ENCODE measurements around the gene OR1F1. TPM values are rescaled to one million over a fixed set of nuclear protein-coding genes. Genes with fewer than 3 reads are reported as not detected.
A peak's percentile ranks its signal among the peaks of the same experiment; 100 is the strongest.

Gene OR1F1
- total and polyA plus RNA-seq, 9 of the 15 experiments (the other 6 are each of a cell fraction or from before 2014, with no cell fraction given), result 0.15 to 0.61 (median 0.35) TPM; not detected in 3

DNA sequence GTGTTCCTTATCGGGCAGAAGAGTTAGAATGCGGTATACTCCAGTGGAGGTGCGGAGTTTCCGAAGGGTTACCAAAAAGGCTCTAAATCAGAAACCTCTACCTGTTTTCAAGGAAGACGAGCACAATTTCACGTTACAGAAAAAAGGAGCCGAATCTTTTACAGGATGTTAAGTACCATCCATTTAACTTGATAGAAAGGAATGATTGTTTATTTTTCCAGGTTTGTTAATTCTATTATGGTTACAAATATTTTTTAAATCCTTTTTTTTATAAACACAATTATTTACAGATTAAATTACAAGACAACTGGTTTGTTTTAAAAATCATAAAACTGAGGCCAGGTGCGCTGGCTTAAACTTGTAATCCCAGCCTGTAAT, 35.0 kb upstream of the OR1F1 start (continued):
- TF ChIP-seq TOE1 (IDR thresholded peaks at IDR 0.05; ENCODE audit: borderline replicate concordance) (no peak), TOE1 (CRISPR knock-in tag; IDR thresholded peaks at IDR 0.05; ENCODE audit: borderline replicate concordance, low read depth) (no peak; the same call in 1 of the 2 replicates), NFE2L1 (tag; IDR thresholded peaks at IDR 0.05; ENCODE audit: borderline replicate concordance, low read depth) (no peak), CBX2 (IDR thresholded peaks at IDR 0.05; ENCODE audit: insufficient read depth, low read length, poor library complexity, severe bottlenecking) (no peak), IRF2 (CRISPR knock-in tag; IDR thresholded peaks at IDR 0.05) (no peak), ESRRA (IDR thresholded peaks at IDR 0.05; ENCODE audit: borderline replicate concordance, low read depth) (no peak), SMARCB1 (IDR thresholded peaks at IDR 0.05; ENCODE audit: insufficient read length, low read depth) (no peak), ZNF77 (CRISPR knock-in tag; IDR thresholded peaks at IDR 0.05) (0 out of 2 replicates have a peak, but pooled peaks have one; percentile 23), NFYB (IDR thresholded peaks at IDR 0.05; ENCODE audit: extremely low read depth, insufficient read length) (no peak), MEF2A (IDR thresholded peaks at IDR 0.05; ENCODE audit: control insufficient read depth, low read depth, low read length) (no peak; the same call in 1 of the 2 replicates), FOSL1 (tag; conservative IDR thresholded peaks at IDR 0.05) (no peak), ZNF133 (CRISPR knock-in tag; IDR thresholded peaks at IDR 0.05) (no peak)
- TF ChIP-seq, protein P1, sequence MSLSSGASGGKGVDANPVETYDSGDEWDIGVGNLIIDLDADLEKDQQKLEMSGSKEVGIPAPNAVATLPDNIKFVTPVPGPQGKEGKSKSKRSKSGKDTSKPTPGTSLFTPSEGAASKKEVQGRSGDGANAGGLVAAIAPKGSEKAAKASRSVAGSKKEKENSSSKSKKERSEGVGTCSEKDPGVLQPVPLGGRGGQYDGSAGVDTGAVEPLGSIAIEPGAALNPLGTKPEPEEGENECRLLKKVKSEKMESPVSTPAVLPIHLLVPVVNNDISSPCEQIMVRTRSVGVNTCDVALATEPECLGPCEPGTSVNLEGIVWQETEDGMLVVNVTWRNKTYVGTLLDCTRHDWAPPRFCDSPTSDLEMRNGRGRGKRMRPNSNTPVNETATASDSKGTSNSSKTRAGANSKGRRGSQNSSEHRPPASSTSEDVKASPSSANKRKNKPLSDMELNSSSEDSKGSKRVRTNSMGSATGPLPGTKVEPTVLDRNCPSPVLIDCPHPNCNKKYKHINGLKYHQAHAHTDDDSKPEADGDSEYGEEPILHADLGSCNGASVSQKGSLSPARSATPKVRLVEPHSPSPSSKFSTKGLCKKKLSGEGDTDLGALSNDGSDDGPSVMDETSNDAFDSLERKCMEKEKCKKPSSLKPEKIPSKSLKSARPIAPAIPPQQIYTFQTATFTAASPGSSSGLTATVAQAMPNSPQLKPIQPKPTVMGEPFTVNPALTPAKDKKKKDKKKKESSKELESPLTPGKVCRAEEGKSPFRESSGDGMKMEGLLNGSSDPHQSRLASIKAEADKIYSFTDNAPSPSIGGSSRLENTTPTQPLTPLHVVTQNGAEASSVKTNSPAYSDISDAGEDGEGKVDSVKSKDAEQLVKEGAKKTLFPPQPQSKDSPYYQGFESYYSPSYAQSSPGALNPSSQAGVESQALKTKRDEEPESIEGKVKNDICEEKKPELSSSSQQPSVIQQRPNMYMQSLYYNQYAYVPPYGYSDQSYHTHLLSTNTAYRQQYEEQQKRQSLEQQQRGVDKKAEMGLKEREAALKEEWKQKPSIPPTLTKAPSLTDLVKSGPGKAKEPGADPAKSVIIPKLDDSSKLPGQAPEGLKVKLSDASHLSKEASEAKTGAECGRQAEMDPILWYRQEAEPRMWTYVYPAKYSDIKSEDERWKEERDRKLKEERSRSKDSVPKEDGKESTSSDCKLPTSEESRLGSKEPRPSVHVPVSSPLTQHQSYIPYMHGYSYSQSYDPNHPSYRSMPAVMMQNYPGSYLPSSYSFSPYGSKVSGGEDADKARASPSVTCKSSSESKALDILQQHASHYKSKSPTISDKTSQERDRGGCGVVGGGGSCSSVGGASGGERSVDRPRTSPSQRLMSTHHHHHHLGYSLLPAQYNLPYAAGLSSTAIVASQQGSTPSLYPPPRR (CRISPR knock-in tag; IDR thresholded peaks at IDR 0.05; ENCODE audit: borderline replicate concordance), result no peak
- TF ChIP-seq, protein P2, sequence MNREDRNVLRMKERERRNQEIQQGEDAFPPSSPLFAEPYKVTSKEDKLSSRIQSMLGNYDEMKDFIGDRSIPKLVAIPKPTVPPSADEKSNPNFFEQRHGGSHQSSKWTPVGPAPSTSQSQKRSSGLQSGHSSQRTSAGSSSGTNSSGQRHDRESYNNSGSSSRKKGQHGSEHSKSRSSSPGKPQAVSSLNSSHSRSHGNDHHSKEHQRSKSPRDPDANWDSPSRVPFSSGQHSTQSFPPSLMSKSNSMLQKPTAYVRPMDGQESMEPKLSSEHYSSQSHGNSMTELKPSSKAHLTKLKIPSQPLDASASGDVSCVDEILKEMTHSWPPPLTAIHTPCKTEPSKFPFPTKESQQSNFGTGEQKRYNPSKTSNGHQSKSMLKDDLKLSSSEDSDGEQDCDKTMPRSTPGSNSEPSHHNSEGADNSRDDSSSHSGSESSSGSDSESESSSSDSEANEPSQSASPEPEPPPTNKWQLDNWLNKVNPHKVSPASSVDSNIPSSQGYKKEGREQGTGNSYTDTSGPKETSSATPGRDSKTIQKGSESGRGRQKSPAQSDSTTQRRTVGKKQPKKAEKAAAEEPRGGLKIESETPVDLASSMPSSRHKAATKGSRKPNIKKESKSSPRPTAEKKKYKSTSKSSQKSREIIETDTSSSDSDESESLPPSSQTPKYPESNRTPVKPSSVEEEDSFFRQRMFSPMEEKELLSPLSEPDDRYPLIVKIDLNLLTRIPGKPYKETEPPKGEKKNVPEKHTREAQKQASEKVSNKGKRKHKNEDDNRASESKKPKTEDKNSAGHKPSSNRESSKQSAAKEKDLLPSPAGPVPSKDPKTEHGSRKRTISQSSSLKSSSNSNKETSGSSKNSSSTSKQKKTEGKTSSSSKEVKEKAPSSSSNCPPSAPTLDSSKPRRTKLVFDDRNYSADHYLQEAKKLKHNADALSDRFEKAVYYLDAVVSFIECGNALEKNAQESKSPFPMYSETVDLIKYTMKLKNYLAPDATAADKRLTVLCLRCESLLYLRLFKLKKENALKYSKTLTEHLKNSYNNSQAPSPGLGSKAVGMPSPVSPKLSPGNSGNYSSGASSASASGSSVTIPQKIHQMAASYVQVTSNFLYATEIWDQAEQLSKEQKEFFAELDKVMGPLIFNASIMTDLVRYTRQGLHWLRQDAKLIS (CRISPR knock-in tag; IDR thresholded peaks at IDR 0.05), result no peak
- TF ChIP-seq, protein P3, sequence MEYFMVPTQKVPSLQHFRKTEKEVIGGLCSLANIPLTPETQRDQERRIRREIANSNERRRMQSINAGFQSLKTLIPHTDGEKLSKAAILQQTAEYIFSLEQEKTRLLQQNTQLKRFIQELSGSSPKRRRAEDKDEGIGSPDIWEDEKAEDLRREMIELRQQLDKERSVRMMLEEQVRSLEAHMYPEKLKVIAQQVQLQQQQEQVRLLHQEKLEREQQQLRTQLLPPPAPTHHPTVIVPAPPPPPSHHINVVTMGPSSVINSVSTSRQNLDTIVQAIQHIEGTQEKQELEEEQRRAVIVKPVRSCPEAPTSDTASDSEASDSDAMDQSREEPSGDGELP (CRISPR knock-in tag; IDR thresholded peaks at IDR 0.05; ENCODE audit: borderline replicate concordance), result no peak
